ENCODE measurements around the gene PROSER3. TPM values are rescaled to one million over a fixed set of nuclear protein-coding genes. Genes with fewer than 3 reads are reported as not detected.

PROSER3 gene
- total and polyA plus RNA-seq, 9 of the 15 experiments (the other 6 are each of a cell fraction or from before 2014, with no cell fraction given) = 1.0 to 39.5 (median 5.1) TPM

DNA sequence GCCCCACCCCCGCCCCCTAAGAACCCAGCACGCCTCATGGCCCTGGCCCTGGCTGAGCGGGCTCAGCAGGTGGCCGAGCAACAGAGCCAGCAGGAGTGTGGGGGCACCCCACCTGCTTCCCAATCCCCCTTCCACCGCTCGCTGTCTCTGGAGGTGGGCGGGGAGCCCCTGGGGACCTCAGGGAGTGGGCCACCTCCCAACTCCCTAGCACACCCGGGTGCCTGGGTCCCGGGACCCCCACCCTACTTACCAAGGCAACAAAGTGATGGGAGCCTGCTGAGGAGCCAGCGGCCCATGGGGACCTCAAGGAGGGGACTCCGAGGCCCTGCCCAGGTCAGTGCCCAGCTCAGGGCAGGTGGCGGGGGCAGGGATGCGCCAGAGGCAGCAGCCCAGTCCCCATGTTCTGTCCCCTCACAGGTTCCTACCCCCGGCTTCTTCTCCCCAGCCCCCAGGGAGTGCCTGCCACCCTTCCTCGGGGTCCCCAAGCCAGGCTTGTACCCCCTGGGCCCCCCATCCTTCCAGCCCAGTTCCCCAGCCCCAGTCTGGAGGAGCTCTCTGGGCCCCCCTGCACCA lies 29.3 kb downstream of the PROSER3 start (continued):
- TF ChIP-seq MCM7 (IDR thresholded peaks at IDR 0.05) (no peak), HLTF (IDR thresholded peaks at IDR 0.05) (no peak), ZNF274 (IDR thresholded peaks at IDR 0.05; ENCODE audit: borderline replicate concordance, low read depth, low read length) (no peak), NR3C1 (CRISPR knock-in tag; IDR thresholded peaks at IDR 0.05) (no peak), KAT7 (CRISPR knock-in tag; IDR thresholded peaks at IDR 0.05; ENCODE audit: borderline replicate concordance) (no peak), SREBF2 (CRISPR knock-in tag; IDR thresholded peaks at IDR 0.05) (no peak), RFX1 (IDR thresholded peaks at IDR 0.05) (no peak)
- TF ChIP-seq, protein P1, sequence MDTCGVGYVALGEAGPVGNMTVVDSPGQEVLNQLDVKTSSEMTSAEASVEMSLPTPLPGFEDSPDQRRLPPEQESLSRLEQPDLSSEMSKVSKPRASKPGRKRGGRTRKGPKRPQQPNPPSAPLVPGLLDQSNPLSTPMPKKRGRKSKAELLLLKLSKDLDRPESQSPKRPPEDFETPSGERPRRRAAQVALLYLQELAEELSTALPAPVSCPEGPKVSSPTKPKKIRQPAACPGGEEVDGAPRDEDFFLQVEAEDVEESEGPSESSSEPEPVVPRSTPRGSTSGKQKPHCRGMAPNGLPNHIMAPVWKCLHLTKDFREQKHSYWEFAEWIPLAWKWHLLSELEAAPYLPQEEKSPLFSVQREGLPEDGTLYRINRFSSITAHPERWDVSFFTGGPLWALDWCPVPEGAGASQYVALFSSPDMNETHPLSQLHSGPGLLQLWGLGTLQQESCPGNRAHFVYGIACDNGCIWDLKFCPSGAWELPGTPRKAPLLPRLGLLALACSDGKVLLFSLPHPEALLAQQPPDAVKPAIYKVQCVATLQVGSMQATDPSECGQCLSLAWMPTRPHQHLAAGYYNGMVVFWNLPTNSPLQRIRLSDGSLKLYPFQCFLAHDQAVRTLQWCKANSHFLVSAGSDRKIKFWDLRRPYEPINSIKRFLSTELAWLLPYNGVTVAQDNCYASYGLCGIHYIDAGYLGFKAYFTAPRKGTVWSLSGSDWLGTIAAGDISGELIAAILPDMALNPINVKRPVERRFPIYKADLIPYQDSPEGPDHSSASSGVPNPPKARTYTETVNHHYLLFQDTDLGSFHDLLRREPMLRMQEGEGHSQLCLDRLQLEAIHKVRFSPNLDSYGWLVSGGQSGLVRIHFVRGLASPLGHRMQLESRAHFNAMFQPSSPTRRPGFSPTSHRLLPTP (IDR thresholded peaks at IDR 0.05; ENCODE audit: borderline replicate concordance, extremely low read depth, insufficient read length) = no peak

Data from K562 (cell line).